SK-N-SH (cell line): Measurements from ENCODE around the gene ARL14EPL. TPM values are rescaled to one million over a fixed set of nuclear protein-coding genes. Genes with fewer than 3 reads are reported as not detected.
"Not testable (repeated sequence)": the region's sequence is repeated elsewhere in the genome, so short reads cannot be mapped to it uniquely, and the experiment has no call there.

Experiments
- CTCF ChIA-PET: fragments of 300-600, 350-600 bp; formaldehyde crosslinking; extraction: SDS; loops from one replicate; lab custom pipeline; 2021; lab: Yijun Ruan, JAX
- POLR2A ChIA-PET: fragments of 350-600 bp; sonication (Branson Sonifier 250); formaldehyde crosslinking; extraction: SDS; loops from one replicate; lab custom pipeline; 2020; ENCODE audit warnings: antibody characterized with exemption, inconsistent platforms; lab: Yijun Ruan, JAX
- DNase-seq: peaks from one replicate; pipeline ENCODE4 v3.0.0; 2012
- H2AFZ ChIP-seq: fragments of 200-600 bp; sonication (generic); 2 replicates; pipeline ENCODE4 v1.8.1; 2016; ENCODE audit warnings: antibody characterized with exemption, mild to moderate bottlenecking, low read depth
- H3F3A ChIP-seq: fragments of 200-600 bp; sonication (generic); replicated peaks from 2 replicates; pipeline ENCODE3; 2016; ENCODE audit warnings: antibody characterized with exemption, mild to moderate bottlenecking; ENCODE audit not compliant: insufficient read depth
- H3K27ac ChIP-seq, 2 experiments: fragments of 200-500 bp in 1 of 2; fragments of 200-600 bp in 1 of 2; sonication (Bioruptor generic) in 1 of 2; sonication (generic), shearing (Covaris generic) in 1 of 2; 2 replicates each; pipeline versions ENCODE4 v1.5.1 to v1.6.1; 2014 to 2016; ENCODE audit warnings: low read depth in 2 of 2, inconsistent platforms in 1 of 2, low read length in 1 of 2, mild to moderate bottlenecking in 1 of 2, mixed read lengths in 1 of 2
- H3K27me3 ChIP-seq: fragments of 200-600 bp; sonication (generic), shearing (Covaris generic); 2 replicates; pipeline ENCODE4 v1.6.1; 2016; ENCODE audit warnings: mixed run types; ENCODE audit not compliant: insufficient read depth
- H3K36me3 ChIP-seq, 2 experiments: fragments of 200-500 bp in 1 of 2; fragments of 200-600 bp in 1 of 2; sonication (Bioruptor generic) in 1 of 2; sonication (generic) in 1 of 2; replicated peaks in 1 of 2; 2 replicates each; pipeline versions ENCODE3 to v1.5.1; 2014 to 2016; ENCODE audit warnings: low read length in 1 of 2, mild to moderate bottlenecking in 1 of 2; ENCODE audit not compliant: insufficient read depth in 2 of 2, control insufficient read depth in 1 of 2
- H3K4me1 ChIP-seq, 2 experiments: fragments of 200-500 bp in 1 of 2; fragments of 200-600 bp in 1 of 2; sonication (Bioruptor generic) in 1 of 2; sonication (generic), shearing (Covaris generic) in 1 of 2; 2 replicates each; pipeline versions ENCODE4 v1.5.1 to v1.6.1; 2014 to 2016; ENCODE audit warnings: low read depth in 1 of 2, low read length in 1 of 2, mixed run types in 1 of 2; ENCODE audit not compliant: insufficient read depth in 2 of 2, control insufficient read depth in 1 of 2
- H3K4me2 ChIP-seq: fragments of 200-600 bp; sonication (generic), shearing (Covaris generic); 2 replicates; pipeline ENCODE4 v1.6.1; 2017; ENCODE audit warnings: mixed run types
- H3K4me3 ChIP-seq, 2 experiments: fragments of 200-500 bp in 1 of 2; fragments of 200-600 bp in 1 of 2; sonication (Bioruptor generic) in 1 of 2; sonication (generic), shearing (Covaris generic) in 1 of 2; 2 replicates each; pipeline versions ENCODE4 v1.5.1 to v1.8.1; 2014 to 2016; ENCODE audit warnings: low read depth in 2 of 2, inconsistent platforms in 1 of 2, low read length in 1 of 2, mild to moderate bottlenecking in 1 of 2, mixed read lengths in 1 of 2, moderate library complexity in 1 of 2
- H3K79me2 ChIP-seq: fragments of 200-600 bp; sonication (generic); 2 replicates; pipeline ENCODE4 v1.8.1; 2017; ENCODE audit warnings: mild to moderate bottlenecking; ENCODE audit not compliant: insufficient read depth
- H3K9ac ChIP-seq: fragments of 200-600 bp; sonication (generic); 2 replicates; pipeline ENCODE4 v1.6.1; 2017; ENCODE audit warnings: mixed run types
- H3K9me2 ChIP-seq: fragments of 200-600 bp; sonication (generic); 2 replicates; pipeline ENCODE4 v1.6.1; 2017; ENCODE audit warnings: mixed run types
- H3K9me3 ChIP-seq: fragments of 200-600 bp; sonication (generic); 2 replicates; pipeline ENCODE4 v1.6.1; 2017; ENCODE audit warnings: mixed run types, mild to moderate bottlenecking, moderate library complexity
- H4K20me1 ChIP-seq: fragments of 200-600 bp; sonication (generic); 2 replicates; pipeline ENCODE4 v1.6.1; 2017; ENCODE audit warnings: mild to moderate bottlenecking, mixed run types; ENCODE audit not compliant: insufficient read depth
- CHD2 ChIP-seq: fragments of 150-350 bp; IDR thresholded peaks from 2 replicates; pipeline ENCODE4 v1.6.1; 2018; ENCODE audit warnings: low read length; ENCODE audit not compliant: partially characterized antibody
- ELF1 ChIP-seq: IDR thresholded peaks from 2 replicates; pipeline ENCODE4 v1.4.0; 2012
- MAX ChIP-seq: IDR thresholded peaks from 2 replicates; pipeline ENCODE4 v1.4.0; 2012; ENCODE audit warnings: low read depth
- MEF2A ChIP-seq: IDR thresholded peaks from 2 replicates; pipeline ENCODE4 v1.4.0; 2012; ENCODE audit warnings: low read depth, borderline replicate concordance
- NRF1 ChIP-seq: IDR thresholded peaks from 2 replicates; pipeline ENCODE4 v1.6.1; 2012; ENCODE audit warnings: low read depth, mild to moderate bottlenecking, low read length
- PBX3 ChIP-seq: IDR thresholded peaks from 2 replicates; pipeline ENCODE4; 2012
- RAD21 ChIP-seq: IDR thresholded peaks from 2 replicates; pipeline ENCODE4 v1.6.1; 2012; ENCODE audit warnings: mild to moderate bottlenecking, low read length
- RCOR1 ChIP-seq: fragments of 150-350 bp; IDR thresholded peaks from 2 replicates; pipeline ENCODE4 v1.6.1; 2017; ENCODE audit warnings: antibody characterized with exemption, low read length
- TEAD4 ChIP-seq: IDR thresholded peaks from 2 replicates; pipeline ENCODE4 v1.4.0; 2012; ENCODE audit warnings: mild to moderate bottlenecking, borderline replicate concordance; ENCODE audit not compliant: insufficient read depth
- WGBS: methylation state at CpG from one replicate; pipeline ENCODE4 v1.1.6; 2017; ENCODE audit warnings: low lambda C conversion rate; 5-methylcytosine and 5-hydroxymethylcytosine counted together
- polyA plus RNA-seq, 3 experiments: library from polyadenylated mRNA; depleted of rRNA; stranded (reverse); fragments of >200 nt; gene quantifications; 2 replicates each; pipeline ENCODE4 v1.2.3, GENCODE V29; 2012
- TF ChIP-seq, protein P1 (sequence below): fragments of 150-350 bp; IDR thresholded peaks from 2 replicates; pipeline ENCODE4 v1.6.1; 2016; ENCODE audit warnings: mild to moderate bottlenecking, low read depth, low read length
- TF ChIP-seq, protein P2 (sequence below): fragments of 200-600 bp; sonication (generic); IDR thresholded peaks from 2 replicates; pipeline ENCODE4 v1.6.1; 2017; ENCODE audit warnings: antibody characterized with exemption, mild to moderate bottlenecking, moderate library complexity
- TF ChIP-seq, protein P3 (sequence below): IDR thresholded peaks from 2 replicates; pipeline ENCODE4 v1.4.0; 2012; ENCODE audit warnings: low read depth, borderline replicate concordance
- TF ChIP-seq, protein P4 (sequence below): fragments of 150-350 bp; IDR thresholded peaks from 2 replicates; pipeline ENCODE4 v1.6.1; 2017; ENCODE audit warnings: antibody characterized with exemption, low read length, low read depth, borderline replicate concordance

ARL14EPL gene
- polyA plus RNA-seq, 1 of the 3 experiments (the other 2 are of a cell fraction) = not detected

DNA sequence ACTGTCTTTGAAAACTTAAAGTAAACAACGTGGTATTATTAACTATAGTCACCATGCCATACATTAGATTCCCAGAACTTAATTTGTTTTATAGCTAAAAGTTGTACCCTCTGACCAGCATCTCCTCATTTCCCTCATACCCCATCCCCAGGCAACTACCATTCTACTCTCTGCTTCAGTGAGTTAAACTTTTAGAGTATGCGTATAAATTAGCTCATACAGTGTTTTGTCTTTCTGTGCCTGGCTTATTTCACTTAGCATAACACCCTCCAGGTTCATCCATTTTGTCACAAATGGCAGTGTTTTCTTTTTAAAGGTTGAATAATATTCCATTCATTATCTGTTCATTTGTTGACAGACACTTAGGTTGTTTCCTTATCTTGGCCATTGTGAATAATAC, 66.7 kb downstream of the ARL14EPL start:
- TF ChIP-seq CHD2 (no peak), MAX (no peak), ELF1 (no peak), TEAD4 (no peak), NRF1 (no peak), MEF2A (no peak), PBX3 (no peak), RAD21 (no peak), RCOR1 (no peak)
- TF ChIP-seq, protein P1, sequence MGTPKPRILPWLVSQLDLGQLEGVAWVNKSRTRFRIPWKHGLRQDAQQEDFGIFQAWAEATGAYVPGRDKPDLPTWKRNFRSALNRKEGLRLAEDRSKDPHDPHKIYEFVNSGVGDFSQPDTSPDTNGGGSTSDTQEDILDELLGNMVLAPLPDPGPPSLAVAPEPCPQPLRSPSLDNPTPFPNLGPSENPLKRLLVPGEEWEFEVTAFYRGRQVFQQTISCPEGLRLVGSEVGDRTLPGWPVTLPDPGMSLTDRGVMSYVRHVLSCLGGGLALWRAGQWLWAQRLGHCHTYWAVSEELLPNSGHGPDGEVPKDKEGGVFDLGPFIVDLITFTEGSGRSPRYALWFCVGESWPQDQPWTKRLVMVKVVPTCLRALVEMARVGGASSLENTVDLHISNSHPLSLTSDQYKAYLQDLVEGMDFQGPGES = no peak
- TF ChIP-seq, protein P2, sequence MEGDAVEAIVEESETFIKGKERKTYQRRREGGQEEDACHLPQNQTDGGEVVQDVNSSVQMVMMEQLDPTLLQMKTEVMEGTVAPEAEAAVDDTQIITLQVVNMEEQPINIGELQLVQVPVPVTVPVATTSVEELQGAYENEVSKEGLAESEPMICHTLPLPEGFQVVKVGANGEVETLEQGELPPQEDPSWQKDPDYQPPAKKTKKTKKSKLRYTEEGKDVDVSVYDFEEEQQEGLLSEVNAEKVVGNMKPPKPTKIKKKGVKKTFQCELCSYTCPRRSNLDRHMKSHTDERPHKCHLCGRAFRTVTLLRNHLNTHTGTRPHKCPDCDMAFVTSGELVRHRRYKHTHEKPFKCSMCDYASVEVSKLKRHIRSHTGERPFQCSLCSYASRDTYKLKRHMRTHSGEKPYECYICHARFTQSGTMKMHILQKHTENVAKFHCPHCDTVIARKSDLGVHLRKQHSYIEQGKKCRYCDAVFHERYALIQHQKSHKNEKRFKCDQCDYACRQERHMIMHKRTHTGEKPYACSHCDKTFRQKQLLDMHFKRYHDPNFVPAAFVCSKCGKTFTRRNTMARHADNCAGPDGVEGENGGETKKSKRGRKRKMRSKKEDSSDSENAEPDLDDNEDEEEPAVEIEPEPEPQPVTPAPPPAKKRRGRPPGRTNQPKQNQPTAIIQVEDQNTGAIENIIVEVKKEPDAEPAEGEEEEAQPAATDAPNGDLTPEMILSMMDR = no peak
- TF ChIP-seq, protein P3, sequence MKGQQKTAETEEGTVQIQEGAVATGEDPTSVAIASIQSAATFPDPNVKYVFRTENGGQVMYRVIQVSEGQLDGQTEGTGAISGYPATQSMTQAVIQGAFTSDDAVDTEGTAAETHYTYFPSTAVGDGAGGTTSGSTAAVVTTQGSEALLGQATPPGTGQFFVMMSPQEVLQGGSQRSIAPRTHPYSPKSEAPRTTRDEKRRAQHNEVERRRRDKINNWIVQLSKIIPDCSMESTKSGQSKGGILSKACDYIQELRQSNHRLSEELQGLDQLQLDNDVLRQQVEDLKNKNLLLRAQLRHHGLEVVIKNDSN = no peak
- TF ChIP-seq, protein P4, sequence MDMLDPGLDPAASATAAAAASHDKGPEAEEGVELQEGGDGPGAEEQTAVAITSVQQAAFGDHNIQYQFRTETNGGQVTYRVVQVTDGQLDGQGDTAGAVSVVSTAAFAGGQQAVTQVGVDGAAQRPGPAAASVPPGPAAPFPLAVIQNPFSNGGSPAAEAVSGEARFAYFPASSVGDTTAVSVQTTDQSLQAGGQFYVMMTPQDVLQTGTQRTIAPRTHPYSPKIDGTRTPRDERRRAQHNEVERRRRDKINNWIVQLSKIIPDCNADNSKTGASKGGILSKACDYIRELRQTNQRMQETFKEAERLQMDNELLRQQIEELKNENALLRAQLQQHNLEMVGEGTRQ = no peak
- TF ChIP-seq, all 33 proteins: peak for 0
- Histone ChIP-seq H3K9me2 (no peaks in the 10 kb centered on the region), H3K9me3 (no peaks in the 10 kb centered on the region), H3K4me1 (no peaks in the 10 kb centered on the region), H3K4me3 (no peak overlapping the region), H4K20me1 (no peaks in the 10 kb centered on the region), H3K4me2 (no peak overlapping the region), H2AFZ (no peak overlapping the region), H3K9ac (no peak overlapping the region), H3K79me2 (no peaks in the 10 kb centered on the region), H3K27me3 (no peaks in the 10 kb centered on the region), H3K27ac (no peak overlapping the region), H3K36me3 (peaks cover 44 to 47% of the 10 kb centered on the region in 2 experiments), H3F3A (peaks cover 9% of the 10 kb centered on the region)
- ChIA-PET CTCF (interaction anchor here (0.6 kb wide), 1 partner anchor 742 kb away, joined by 3 read pairs; no protein-coding TSS in a partner anchor), POLR2A (no interaction called here)
- DNase-seq = no peak
- 91% methylated on average over 2 of the region's 2 CpGs for WGBS

DNA sequence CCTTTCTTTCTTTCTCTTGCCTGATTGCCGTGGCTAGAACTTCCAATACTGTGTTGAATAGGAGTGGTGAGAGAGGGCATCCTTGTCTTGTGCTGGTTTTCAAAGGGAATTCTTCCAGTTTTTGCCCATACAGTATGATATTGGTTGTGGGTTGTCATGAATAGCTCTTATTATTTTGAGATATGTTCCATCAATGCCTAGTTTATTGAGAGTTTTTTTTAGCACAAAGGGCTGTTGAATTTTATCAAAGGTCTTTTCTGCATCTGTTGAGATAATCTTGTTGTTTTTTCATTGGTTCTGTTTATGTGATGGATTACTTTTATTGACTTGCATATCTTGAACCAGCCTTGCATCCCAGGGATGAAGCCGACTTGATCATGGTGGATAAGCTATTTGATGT, 72.7 kb downstream of the ARL14EPL start:
- WGBS = 90% methylated on average over 2 of the region's 2 CpGs
- H3F3A ChIP-seq, H3K4me3 ChIP-seq, H3K9me2 ChIP-seq, H3K4me2 ChIP-seq, H3K27ac ChIP-seq, H3K4me1 ChIP-seq, H3K27me3 ChIP-seq, H3K79me2 ChIP-seq, H4K20me1 ChIP-seq, H3K9me3 ChIP-seq, H2AFZ ChIP-seq, CTCF ChIA-PET, DNase-seq, H3K9ac ChIP-seq: not testable (repeated sequence)
- POLR2A ChIA-PET = interaction anchor here (0.6 kb wide), 1 partner anchor 152 kb away, joined by 4 read pairs; no protein-coding TSS in a partner anchor
- peaks cover 4 to 12% of the 10 kb centered on the region in 2 experiments for H3K36me3 ChIP-seq
